Astrocyte (in vitro differentiated cells and primary cell): ENCODE data around the gene FBN3. TPM values are rescaled to one million over a fixed set of nuclear protein-coding genes. Genes with fewer than 3 reads are reported as not detected.

Experiments used
- DNase-seq: peaks from one replicate; pipeline ENCODE4 v3.0.0-alpha.2; 2010; ENCODE audit warnings: low read depth
- FAIRE-seq: peaks from 2 replicates; lab custom pipeline; 2011; peaks lifted over from hg19 to GRCh38; lab: Jason Lieb, UNC
- H2AFZ ChIP-seq: 2 replicates; pipeline ENCODE4 v1.6.0; 2012; ENCODE audit warnings: low read depth, low read length, inconsistent platforms
- H3K27ac ChIP-seq: 2 replicates; pipeline ENCODE4 v1.5.1; 2011; ENCODE audit warnings: low read depth, low read length, inconsistent platforms
- H3K27me3 ChIP-seq: 2 replicates; pipeline ENCODE4 v1.6.0; 2011; ENCODE audit warnings: low read length, inconsistent platforms; ENCODE audit not compliant: insufficient read depth
- H3K36me3 ChIP-seq: 2 replicates; pipeline ENCODE4 v1.5.1; 2011; ENCODE audit warnings: low read length, inconsistent platforms; ENCODE audit not compliant: insufficient read depth
- H3K4me1 ChIP-seq: 2 replicates; pipeline ENCODE4 v1.5.1; 2011; ENCODE audit warnings: low read length, inconsistent platforms; ENCODE audit not compliant: insufficient read depth
- H3K4me2 ChIP-seq: 2 replicates; pipeline ENCODE4 v1.6.0; 2012; ENCODE audit warnings: low read length, inconsistent platforms
- H3K4me3 ChIP-seq: 2 replicates; pipeline ENCODE4 v1.5.1; 2011; ENCODE audit warnings: low read depth, mild to moderate bottlenecking, low read length, inconsistent platforms; ENCODE audit not compliant: insufficient read depth
- H3K79me2 ChIP-seq: 2 replicates; pipeline ENCODE4 v1.6.0; 2012; ENCODE audit warnings: mild to moderate bottlenecking, low read length, inconsistent platforms; ENCODE audit not compliant: insufficient read depth
- H3K9ac ChIP-seq: 2 replicates; pipeline ENCODE4 v1.6.0; 2012; ENCODE audit warnings: mild to moderate bottlenecking, low read length, inconsistent platforms
- H3K9me3 ChIP-seq: 2 replicates; pipeline ENCODE4 v1.5.1; 2012; ENCODE audit warnings: low read depth, mild to moderate bottlenecking, low read length, inconsistent platforms; ENCODE audit not compliant: insufficient read depth
- H4K20me1 ChIP-seq: 2 replicates; pipeline ENCODE4 v1.6.0; 2012; ENCODE audit warnings: low read length, inconsistent platforms; ENCODE audit not compliant: insufficient read depth
- H3K27ac Mint-ChIP-seq: one replicate; pipeline ENCODE4 v1.8.0; 2021; ENCODE audit warnings: mild to moderate bottlenecking, mixed read lengths; ENCODE audit not compliant: unreplicated experiment
- H3K27me3 Mint-ChIP-seq: one replicate; pipeline ENCODE4 v1.8.0; 2021; ENCODE audit warnings: low read depth, mixed read lengths; ENCODE audit not compliant: unreplicated experiment
- H3K36me3 Mint-ChIP-seq: one replicate; pipeline ENCODE4 v1.8.0; 2021; ENCODE audit warnings: low read depth, mixed read lengths; ENCODE audit not compliant: unreplicated experiment
- H3K4me1 Mint-ChIP-seq: one replicate; pipeline ENCODE4 v1.8.0; 2021; ENCODE audit warnings: low read depth, mixed read lengths; ENCODE audit not compliant: unreplicated experiment
- H3K4me3 Mint-ChIP-seq: one replicate; pipeline ENCODE4 v1.8.0; 2021; ENCODE audit warnings: mild to moderate bottlenecking, moderate library complexity, mixed read lengths; ENCODE audit not compliant: unreplicated experiment
- H3K9me3 Mint-ChIP-seq: one replicate; pipeline ENCODE4 v1.8.0; 2021; ENCODE audit warnings: mild to moderate bottlenecking, mixed read lengths; ENCODE audit not compliant: unreplicated experiment
- EZH2 ChIP-seq: IDR thresholded peaks from 2 replicates; pipeline ENCODE4 v1.6.1; 2012; ENCODE audit warnings: mild to moderate bottlenecking, low read length, inconsistent platforms; ENCODE audit not compliant: insufficient read depth
- total RNA-seq: library from RNA; stranded (reverse); gene quantifications from 2 replicates; pipeline ENCODE4 v1.2.1, GENCODE V29; 2021
- TF ChIP-seq, protein P1 (sequence below): IDR thresholded peaks from 2 replicates; pipeline ENCODE4 v1.5.1; 2011; ENCODE audit warnings: low read depth, mild to moderate bottlenecking, inconsistent platforms, low read length, moderate library complexity; ENCODE audit not compliant: insufficient read depth

Gene FBN3
- total RNA-seq, 1 donor from 2014 or later: 1.00 TPM

DNA sequence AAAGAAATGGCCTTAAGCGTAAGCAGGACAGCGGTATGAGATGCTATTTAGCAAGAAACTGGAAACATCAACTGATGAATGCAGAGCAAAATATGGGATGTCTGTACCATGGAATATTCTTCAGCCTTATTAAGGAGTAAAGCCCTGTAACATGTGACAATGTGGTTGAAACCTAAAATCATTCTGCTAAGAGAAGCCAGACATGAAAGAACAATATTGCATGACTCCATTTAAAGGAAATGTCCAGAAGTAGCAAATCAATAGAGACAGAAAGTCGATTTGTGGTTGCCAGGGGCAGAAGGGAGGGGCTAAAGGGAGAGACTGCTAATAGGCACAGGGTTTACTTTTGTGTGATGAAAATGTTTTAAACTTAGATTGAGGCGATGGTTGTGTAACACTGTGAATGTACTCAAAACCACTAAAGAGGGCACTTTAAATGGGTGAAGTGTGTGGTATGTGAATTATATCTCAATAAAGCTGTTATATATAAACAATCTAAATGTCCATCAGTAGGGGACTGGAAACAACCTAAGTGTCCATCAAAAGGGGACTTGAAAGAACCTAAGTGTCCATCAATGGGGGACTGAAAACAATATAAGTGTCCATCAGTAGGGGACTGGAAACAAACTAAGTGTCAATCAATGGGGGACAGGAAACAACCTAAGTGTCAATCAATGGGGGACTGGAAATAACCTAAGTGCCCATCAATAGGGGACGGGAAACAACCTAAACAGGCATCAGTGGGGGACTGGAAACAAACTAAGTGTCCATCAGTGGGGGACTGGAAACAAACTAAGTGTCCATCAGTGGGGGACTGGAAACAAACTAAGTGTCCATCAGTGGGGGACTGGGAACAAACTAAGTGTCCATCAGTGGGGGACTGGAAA is 51.5 kb downstream of the FBN3 start:
- H3K4me2 ChIP-seq: no peak overlapping the region
- H3K79me2 ChIP-seq: no peaks in the 10 kb centered on the region
- no peaks in the 10 kb centered on the region for H3K27me3 ChIP-seq
- H3K4me1 ChIP-seq: no peaks in the 10 kb centered on the region
- no peak for TF ChIP-seq EZH2
- TF ChIP-seq, protein P1, sequence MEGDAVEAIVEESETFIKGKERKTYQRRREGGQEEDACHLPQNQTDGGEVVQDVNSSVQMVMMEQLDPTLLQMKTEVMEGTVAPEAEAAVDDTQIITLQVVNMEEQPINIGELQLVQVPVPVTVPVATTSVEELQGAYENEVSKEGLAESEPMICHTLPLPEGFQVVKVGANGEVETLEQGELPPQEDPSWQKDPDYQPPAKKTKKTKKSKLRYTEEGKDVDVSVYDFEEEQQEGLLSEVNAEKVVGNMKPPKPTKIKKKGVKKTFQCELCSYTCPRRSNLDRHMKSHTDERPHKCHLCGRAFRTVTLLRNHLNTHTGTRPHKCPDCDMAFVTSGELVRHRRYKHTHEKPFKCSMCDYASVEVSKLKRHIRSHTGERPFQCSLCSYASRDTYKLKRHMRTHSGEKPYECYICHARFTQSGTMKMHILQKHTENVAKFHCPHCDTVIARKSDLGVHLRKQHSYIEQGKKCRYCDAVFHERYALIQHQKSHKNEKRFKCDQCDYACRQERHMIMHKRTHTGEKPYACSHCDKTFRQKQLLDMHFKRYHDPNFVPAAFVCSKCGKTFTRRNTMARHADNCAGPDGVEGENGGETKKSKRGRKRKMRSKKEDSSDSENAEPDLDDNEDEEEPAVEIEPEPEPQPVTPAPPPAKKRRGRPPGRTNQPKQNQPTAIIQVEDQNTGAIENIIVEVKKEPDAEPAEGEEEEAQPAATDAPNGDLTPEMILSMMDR: no peak
- peaks cover 5% of the 10 kb centered on the region for H3K27me3 Mint-ChIP-seq
- no peaks in the 10 kb centered on the region for H3K4me1 Mint-ChIP-seq
- peaks cover 20% of the 10 kb centered on the region for H3K9me3 ChIP-seq
- H3K4me3 Mint-ChIP-seq: no peak overlapping the region
- no peaks in the 10 kb centered on the region for H4K20me1 ChIP-seq
- H3K27ac Mint-ChIP-seq: no peak overlapping the region
- peaks cover 22% of the 10 kb centered on the region for H3K9me3 Mint-ChIP-seq
- DNase-seq (no peak), FAIRE-seq (no peak)
- no peak overlapping the region for H2AFZ ChIP-seq
- no peak overlapping the region for H3K9ac ChIP-seq
- H3K36me3 Mint-ChIP-seq: peaks cover 11% of the 10 kb centered on the region
- no peaks in the 10 kb centered on the region for H3K36me3 ChIP-seq
- no peak overlapping the region for H3K27ac ChIP-seq
- H3K4me3 ChIP-seq: no peak overlapping the region

DNA sequence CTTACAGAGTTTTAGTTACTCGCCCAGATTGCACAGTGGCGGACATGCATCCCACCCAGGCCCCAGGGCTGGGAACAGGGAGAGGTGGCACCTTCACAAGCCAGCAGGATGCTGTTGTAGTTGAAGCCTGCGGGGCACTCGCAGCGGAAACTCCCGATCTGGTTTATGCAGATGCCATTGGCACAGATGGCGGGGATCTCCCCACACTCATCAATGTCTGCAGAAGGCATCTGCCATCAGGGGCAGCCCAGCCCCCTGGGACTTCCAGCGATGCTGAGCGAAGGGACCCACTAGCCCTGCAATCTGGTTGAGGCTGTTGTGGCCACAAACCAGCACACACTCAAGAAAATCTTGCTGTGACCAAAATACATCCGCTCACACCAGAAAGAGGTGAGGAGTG is 52.2 kb downstream of the FBN3 start:
- Mint-ChIP-seq H3K27ac (no peak overlapping the region), H3K4me1 (no peaks in the 10 kb centered on the region), H3K27me3 (peaks cover 2% of the 10 kb centered on the region), H3K4me3 (no peak overlapping the region), H3K36me3 (peaks cover 9% of the 10 kb centered on the region), H3K9me3 (peaks cover 22% of the 10 kb centered on the region)
- Histone ChIP-seq H3K27ac (no peak overlapping the region), H3K79me2 (no peaks in the 10 kb centered on the region), H3K4me2 (no peak overlapping the region), H4K20me1 (no peaks in the 10 kb centered on the region), H3K4me1 (no peaks in the 10 kb centered on the region), H3K27me3 (no peaks in the 10 kb centered on the region), H3K9me3 (peaks cover 20% of the 10 kb centered on the region), H3K36me3 (no peaks in the 10 kb centered on the region), H3K4me3 (no peak overlapping the region), H3K9ac (no peak overlapping the region), H2AFZ (no peak overlapping the region)
- DNase-seq (no peak), FAIRE-seq (no peak)
- TF ChIP-seq, protein P1: no peak
- TF ChIP-seq EZH2: no peak

DNA sequence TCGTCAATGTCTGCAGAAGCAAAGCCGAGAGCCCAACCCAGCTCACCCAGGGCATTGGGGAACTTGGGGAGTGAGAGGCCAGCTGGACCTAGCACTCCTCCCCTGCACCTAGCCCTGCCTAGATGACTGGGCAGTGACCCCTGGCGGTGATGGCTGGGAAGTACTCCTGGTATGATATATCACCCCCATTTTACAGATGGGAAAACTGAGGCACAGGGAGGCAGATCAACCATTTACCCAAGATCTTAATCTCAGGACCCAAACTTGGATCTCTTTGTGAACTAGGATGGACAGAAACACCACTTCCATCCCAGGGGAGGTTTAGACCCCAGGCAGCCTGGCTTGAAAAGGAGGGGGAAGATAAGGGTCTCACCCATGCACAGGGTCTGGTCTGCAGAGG is 53.3 kb downstream of the FBN3 start:
- Histone ChIP-seq H3K27me3 (no peaks in the 10 kb centered on the region), H3K36me3 (no peaks in the 10 kb centered on the region), H2AFZ (no peak overlapping the region), H4K20me1 (no peaks in the 10 kb centered on the region), H3K79me2 (no peaks in the 10 kb centered on the region), H3K4me1 (no peaks in the 10 kb centered on the region), H3K4me3 (no peak overlapping the region), H3K9me3 (peaks cover 20% of the 10 kb centered on the region), H3K27ac (no peak overlapping the region), H3K4me2 (no peak overlapping the region), H3K9ac (no peak overlapping the region)
- no peak for DNase-seq
- H3K9me3 Mint-ChIP-seq: peaks cover 25% of the 10 kb centered on the region
- TF ChIP-seq EZH2: no peak
- TF ChIP-seq, protein P1: no peak
- H3K36me3 Mint-ChIP-seq: peaks cover 9% of the 10 kb centered on the region
- no peak for FAIRE-seq
- H3K4me1 Mint-ChIP-seq: no peaks in the 10 kb centered on the region
- H3K27me3 Mint-ChIP-seq: peaks cover 5% of the 10 kb centered on the region
- no peak overlapping the region for H3K4me3 Mint-ChIP-seq
- no peak overlapping the region for H3K27ac Mint-ChIP-seq
